Esophagus muscularis mucosa (tissue), 4 donors: ENCODE data around the gene ABHD12B. TPM values are rescaled to one million over a fixed set of nuclear protein-coding genes. Genes with fewer than 3 reads are reported as not detected.

Experiments
- DNase-seq: peaks from one replicate; pipeline ENCODE4 v3.0.0-alpha.2; 2017; ENCODE audit errors: extremely low spot score
- H3K27ac ChIP-seq, 4 donors: fragments of 200-600 bp; sonication (generic); replicated peaks in 1 of 4; 1 replicate in 3 of 4; 2 replicates in 1 of 4; pipeline ENCODE4 v1.5.1; 2016 to 2019; ENCODE audit warnings: mild to moderate bottlenecking in 1 of 4
- H3K27me3 ChIP-seq, 4 donors: fragments of 200-600 bp; sonication (generic); one replicate each; pipeline versions ENCODE4 v1.5.1 to v1.6.0; 2016 to 2019
- H3K36me3 ChIP-seq, 4 donors: fragments of 200-600 bp; sonication (generic); one replicate each; pipeline ENCODE4 v1.5.1; 2016 to 2019
- H3K4me1 ChIP-seq, 4 donors: fragments of 200-600 bp; sonication (generic); one replicate each; pipeline ENCODE4 v1.5.1; 2016 to 2019
- H3K4me3 ChIP-seq, 4 donors: fragments of 200-600 bp; sonication (generic); 1 replicate in 2 of 4; 2 replicates in 2 of 4; pipeline ENCODE4 v1.5.1; 2016 to 2019; ENCODE audit warnings: mild to moderate bottlenecking in 4 of 4, moderate library complexity in 1 of 4
- H3K9me3 ChIP-seq, 4 donors: fragments of 200-600 bp; sonication (generic); 1 replicate in 3 of 4; 2 replicates in 1 of 4; pipeline ENCODE4 v1.5.1; 2016 to 2019
- CTCF ChIP-seq, 3 experiments: fragments of 200-600 bp in 2 of 3; fragments of 450-650 bp in 1 of 3; sonication (generic) in 2 of 3; IDR thresholded peaks; one replicate each; pipeline ENCODE4 v1.5.1; 2017 to 2019; ENCODE audit warnings: antibody characterized with exemption in 3 of 3, mild to moderate bottlenecking in 2 of 3, moderate library complexity in 1 of 3
- EP300 ChIP-seq: sonication (generic); formaldehyde crosslinking; IDR thresholded peaks from one replicate; pipeline ENCODE4 v1.6.1; 2017; ENCODE audit warnings: antibody characterized with exemption
- POLR2A ChIP-seq: fragments of 450-650 bp; IDR thresholded peaks from one replicate; pipeline ENCODE4 v1.6.1; 2017; ENCODE audit warnings: antibody characterized with exemption, moderate library complexity, mild to moderate bottlenecking, low read depth
- POLR2AphosphoS5 ChIP-seq, 2 donors: sonication (generic); formaldehyde crosslinking; IDR thresholded peaks; one replicate each; pipeline ENCODE4 v1.6.1; 2017; ENCODE audit warnings: antibody characterized with exemption in 2 of 2
- WGBS: methylation state at CpG from one replicate; pipeline ENCODE4 v1.1.5; 2018; 5-methylcytosine and 5-hydroxymethylcytosine counted together
- intact Hi-C: fragments of 100-400 bp; cut with DNase I; formaldehyde crosslinking; loops from one replicate; pipeline ENCODE4 v1.15.1; 2023
- total RNA-seq, 4 donors: library from RNA; depleted of rRNA; stranded (reverse); fragments of >200 nt; gene quantifications; one replicate each; pipeline versions ENCODE4 v1.1.0 to v1.2.1, GENCODE V29; 2016

Gene ABHD12B
- total RNA-seq, 4 donors from 2014 or later: not detected

GRCh38 chr14:50920482-50921230 is 48.8 kb downstream of the ABHD12B start:
- WGBS: 78% methylated on average over 9 of the region's 9 CpGs
- intact Hi-C loops: no loop called here
- TF ChIP-seq CTCF (IDR thresholded peaks at IDR 0.05) (no peak), POLR2AphosphoS5 (IDR thresholded peaks at IDR 0.05) (no peak), POLR2A (no peak), EP300 (no peak)
- no peak overlapping the region for H3K4me3 ChIP-seq
- peak; percentile 68 for DNase-seq
- peaks cover 0 to 53% (median 19%) of the 10 kb centered on the region in 4 donors for H3K36me3 ChIP-seq
- peaks cover 0 to 8% (median 0%) of the 10 kb centered on the region in 4 donors for H3K4me1 ChIP-seq
- H3K9me3 ChIP-seq: no peaks in the 10 kb centered on the region
- H3K27ac ChIP-seq: no peak overlapping the region
- H3K27me3 ChIP-seq: no peaks in the 10 kb centered on the region

- Histone ChIP-seq H3K36me3 (peaks cover 0 to 35% (median 11%) of the 10 kb centered on the region in 4 donors), H3K4me3 (no peak overlapping the region), H3K4me1 (peaks cover 0 to 8% (median 0%) of the 10 kb centered on the region in 4 donors), H3K27ac (no peak overlapping the region), H3K9me3 (no peaks in the 10 kb centered on the region), H3K27me3 (no peaks in the 10 kb centered on the region)
- DNase-seq: no peak
- 85% methylated on average over 2 of the region's 2 CpGs for WGBS
- TF ChIP-seq POLR2A: no peak
- TF ChIP-seq CTCF (IDR thresholded peaks at IDR 0.05): no peak
- no peak for TF ChIP-seq POLR2AphosphoS5 (IDR thresholded peaks at IDR 0.05)
- no peak for TF ChIP-seq EP300
- intact Hi-C loops: no loop called here
These were observed 51.0 kb downstream of the ABHD12B start for GRCh38 chr14:50922803-50923202.

GRCh38 chr14:50924236-50924635 is 52.4 kb downstream of the ABHD12B start:
- Histone ChIP-seq H3K27ac (no peak overlapping the region), H3K27me3 (no peaks in the 10 kb centered on the region), H3K36me3 (peaks cover 0 to 42% (median 16%) of the 10 kb centered on the region in 4 donors), H3K4me1 (peaks cover 0 to 8% (median 0%) of the 10 kb centered on the region in 4 donors), H3K4me3 (no peak overlapping the region), H3K9me3 (no peaks in the 10 kb centered on the region)
- WGBS: 65% methylated on average over 6 of the region's 6 CpGs
- intact Hi-C loops: no loop called here
- DNase-seq: no peak
- no peak for TF ChIP-seq CTCF (IDR thresholded peaks at IDR 0.05)
- no peak for TF ChIP-seq EP300
- TF ChIP-seq POLR2AphosphoS5 (IDR thresholded peaks at IDR 0.05): no peak
- TF ChIP-seq POLR2A: no peak

GRCh38 chr14:50924843-50925242 is 53.0 kb downstream of the ABHD12B start:
- no peak overlapping the region for H3K4me3 ChIP-seq
- no peak overlapping the region for H3K27ac ChIP-seq
- TF ChIP-seq CTCF (IDR thresholded peaks at IDR 0.05) (no peak), EP300 (no peak), POLR2AphosphoS5 (IDR thresholded peaks at IDR 0.05) (no peak), POLR2A (no peak)
- H3K9me3 ChIP-seq: no peaks in the 10 kb centered on the region
- WGBS: 81% methylated on average over 4 of the region's 4 CpGs
- H3K4me1 ChIP-seq: peaks cover 0 to 8% (median 0%) of the 10 kb centered on the region in 4 donors
- intact Hi-C loops: no loop called here
- no peaks in the 10 kb centered on the region for H3K27me3 ChIP-seq
- DNase-seq: no peak
- peaks cover 0 to 42% (median 16%) of the 10 kb centered on the region in 4 donors for H3K36me3 ChIP-seq
